Tracheal epithelial cell (primary cell): ENCODE measurements around the gene LCE3B. TPM values are rescaled to one million over a fixed set of nuclear protein-coding genes. Genes with fewer than 3 reads are reported as not detected.

Experiments used
- total RNA-seq: library from RNA; depleted of rRNA; stranded (reverse); fragments of >200 nt; gene quantifications from 2 replicates; pipeline ENCODE4 v1.2.1, GENCODE V29; 2014

Gene LCE3B, protein sequence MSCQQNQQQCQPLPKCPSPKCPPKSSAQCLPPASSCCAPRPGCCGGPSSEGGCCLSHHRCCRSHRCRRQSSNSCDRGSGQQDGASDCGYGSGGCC
- not detected in 2 replicates for total RNA-seq

GRCh38 chr1:152613511-152613910 is at the start of gene LCE3B:
Gene LCE3B (plus strand): TSS chr1:152613811. CDS start chr1:152613811, 0 bp downstream.

GRCh38 chr1:152566681-152567080 is 46.9 kb upstream of the LCE3B start, which contains the start of gene LCE3E:
Gene LCE3E (minus strand): TSS chr1:152566780. CDS start chr1:152566208, 572 bp downstream.

DNA sequence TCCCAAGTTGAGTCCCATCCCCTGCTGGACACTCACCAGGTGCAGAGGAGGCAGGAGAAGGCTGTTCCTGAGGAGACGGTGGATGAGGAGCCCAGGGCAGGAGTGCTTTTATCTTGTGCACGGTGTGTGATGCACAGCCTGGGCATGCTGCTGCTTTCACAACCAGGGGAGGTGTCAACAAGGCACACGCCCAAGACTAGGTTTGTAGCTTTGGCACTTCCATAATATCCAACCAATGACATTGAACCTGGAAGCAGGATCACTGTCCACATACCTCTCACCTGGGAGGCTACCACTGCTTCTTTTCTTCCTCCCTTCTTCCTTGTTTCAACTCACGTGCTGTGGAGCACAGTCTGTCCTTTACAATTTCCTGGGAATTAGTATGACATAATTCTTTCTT is 33.2 kb upstream of the LCE3B start, which contains the start of gene LCE3D:
Gene LCE3D, minus strand, starts transcription at position 84 of the 400 bp plus-strand sequence. CDS start 580 bp downstream, outside the sequence.

DNA sequence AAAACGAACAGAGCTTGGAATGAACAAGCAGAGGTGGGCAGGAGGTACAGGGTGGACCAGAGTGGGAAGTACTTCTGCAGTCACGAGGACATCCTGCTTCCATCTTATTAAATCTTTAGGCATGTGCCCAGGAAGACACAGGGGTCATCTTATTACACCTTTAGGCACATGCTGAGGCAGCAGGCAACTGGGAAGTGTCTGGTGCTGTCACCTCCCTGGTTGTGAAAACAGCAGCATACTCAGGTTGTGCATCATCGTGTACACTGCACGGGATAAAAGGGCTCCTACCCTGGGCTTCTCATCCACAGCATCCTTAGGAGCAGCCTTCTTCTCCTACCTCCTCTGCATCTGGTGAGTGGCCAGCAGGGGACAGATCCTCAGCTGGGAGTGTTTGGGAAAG is 13.7 kb upstream of the LCE3B start, which contains the start of gene LCE3C:
Gene LCE3C, plus strand, starts transcription at position 301 of the 400 bp plus-strand sequence. CDS start 498 bp downstream, outside the sequence.

DNA sequence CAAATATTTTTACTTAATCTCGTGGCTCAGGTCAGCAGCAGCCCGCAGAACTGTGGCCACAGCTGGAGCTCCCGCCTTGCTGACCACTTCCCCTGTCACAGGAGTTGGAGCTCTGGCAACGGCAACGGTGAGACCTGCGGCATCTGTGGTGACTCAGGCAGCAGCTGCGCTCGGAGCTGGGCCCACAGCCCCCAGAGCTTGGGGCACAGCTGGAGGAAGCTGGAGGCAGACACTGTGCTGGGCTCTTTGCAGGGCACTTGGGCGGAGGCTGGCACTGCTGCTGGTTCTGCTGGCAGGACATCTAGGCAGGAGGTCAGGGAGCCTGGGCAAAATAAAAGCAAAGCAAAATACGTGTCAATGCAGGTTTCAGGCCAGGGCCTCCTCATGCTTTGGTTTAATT is 9.2 kb downstream of the LCE3B start, which contains the start of gene LCE3A:
Gene LCE3A, minus strand, starts transcription at position 301 of the 400 bp plus-strand sequence. Its CDS starts 0 bp downstream, at position 301.

DNA sequence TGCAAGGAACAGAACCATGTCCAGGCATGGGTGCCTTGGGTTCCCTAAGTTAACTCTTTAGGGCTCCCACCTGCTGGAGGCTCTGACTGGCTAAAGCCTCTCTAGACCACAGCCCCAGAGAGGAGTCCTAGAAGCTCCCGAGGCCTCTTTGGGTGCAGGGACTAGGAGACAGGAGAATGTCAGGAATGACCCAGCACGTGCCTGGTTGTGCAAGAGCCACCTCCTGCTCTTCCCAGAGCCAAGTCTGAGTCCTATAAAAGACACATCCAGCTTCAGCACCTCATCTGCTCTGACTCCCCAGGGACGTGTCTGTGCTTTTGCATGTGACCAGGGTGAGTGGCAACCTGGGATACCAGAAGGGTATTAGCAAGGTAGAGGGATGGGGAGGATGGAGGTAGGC is 49.5 kb downstream of the LCE3B start, which contains the start of gene LCE2D:
Gene LCE2D, plus strand, starts transcription at position 283 of the 400 bp plus-strand sequence. CDS start 726 bp downstream, outside the sequence.

Other genes starting within 250 kb of the LCE3B start
- gene CRNN, start 199.5 kb upstream of the LCE3B start, total RNA-seq, result 0.72 and 0.85 TPM in 2 replicates
- gene LCE5A, start 103.0 kb upstream of the LCE3B start, total RNA-seq, result not detected in 2 replicates
- 4.3 and 5.1 TPM in 2 replicates for gene CRCT1, start 99.3 kb upstream of the LCE3B start, total RNA-seq
- gene LCE3E, start 47.0 kb upstream of the LCE3B start, total RNA-seq, result 0.48 TPM in 1 of 2 replicates, not detected in the other
- not detected in 2 replicates for gene LCE3D, start 33.3 kb upstream of the LCE3B start, total RNA-seq
- not detected in 2 replicates for gene LCE3C, start 13.6 kb upstream of the LCE3B start, total RNA-seq
- gene LCE3A, start 9.3 kb downstream of the LCE3B start, total RNA-seq, result not detected in 2 replicates
- gene LCE2D, start 49.6 kb downstream of the LCE3B start, total RNA-seq, result not detected in 2 replicates
- gene LCE2C, start 61.5 kb downstream of the LCE3B start, total RNA-seq, result not detected in 2 replicates
- not detected in 2 replicates for gene LCE2B, start 72.3 kb downstream of the LCE3B start, total RNA-seq
- gene LCE2A, start 84.5 kb downstream of the LCE3B start, total RNA-seq, result not detected in 2 replicates
- not detected in 2 replicates for gene LCE4A, start 94.3 kb downstream of the LCE3B start, total RNA-seq
- under 0.01 TPM in 1 of 2 replicates, not detected in the other for gene KPRP, start 144.2 kb downstream of the LCE3B start, total RNA-seq
- not detected in 2 replicates for gene LCE1F, start 161.3 kb downstream of the LCE3B start, total RNA-seq
- 0.24 TPM in 1 of 2 replicates, not detected in the other for gene LCE1E, start 172.4 kb downstream of the LCE3B start, total RNA-seq
- gene LCE1D, start 182.9 kb downstream of the LCE3B start, total RNA-seq, result not detected in 2 replicates
- gene LCE1C, start 192.8 kb downstream of the LCE3B start, total RNA-seq, result 0.24 and 1.3 TPM in 2 replicates
- gene LCE1B, start 198.2 kb downstream of the LCE3B start, total RNA-seq, result not detected in 2 replicates
- not detected in 2 replicates for gene LCE1A, start 213.7 kb downstream of the LCE3B start, total RNA-seq
- not detected in 2 replicates for gene LCE6A, start 229.0 kb downstream of the LCE3B start, total RNA-seq
- not detected in 2 replicates for gene LCE7A, start 246.2 kb downstream of the LCE3B start, total RNA-seq